NCI-H1694 (cell line): ENCODE results near the gene MESP2.

Source experiments
- DNase-seq: peaks from one replicate; lab custom pipeline; 2025; lab: John Stamatoyannopoulos, UW

MESP2 gene

GRCh38 chr15:89802986-89803824, 27.1 kb downstream of the MESP2 start:
- no peak for DNase-seq

GRCh38 chr15:89803941-89804800, 28.0 kb downstream of the MESP2 start:
- no peak for DNase-seq

DNA sequence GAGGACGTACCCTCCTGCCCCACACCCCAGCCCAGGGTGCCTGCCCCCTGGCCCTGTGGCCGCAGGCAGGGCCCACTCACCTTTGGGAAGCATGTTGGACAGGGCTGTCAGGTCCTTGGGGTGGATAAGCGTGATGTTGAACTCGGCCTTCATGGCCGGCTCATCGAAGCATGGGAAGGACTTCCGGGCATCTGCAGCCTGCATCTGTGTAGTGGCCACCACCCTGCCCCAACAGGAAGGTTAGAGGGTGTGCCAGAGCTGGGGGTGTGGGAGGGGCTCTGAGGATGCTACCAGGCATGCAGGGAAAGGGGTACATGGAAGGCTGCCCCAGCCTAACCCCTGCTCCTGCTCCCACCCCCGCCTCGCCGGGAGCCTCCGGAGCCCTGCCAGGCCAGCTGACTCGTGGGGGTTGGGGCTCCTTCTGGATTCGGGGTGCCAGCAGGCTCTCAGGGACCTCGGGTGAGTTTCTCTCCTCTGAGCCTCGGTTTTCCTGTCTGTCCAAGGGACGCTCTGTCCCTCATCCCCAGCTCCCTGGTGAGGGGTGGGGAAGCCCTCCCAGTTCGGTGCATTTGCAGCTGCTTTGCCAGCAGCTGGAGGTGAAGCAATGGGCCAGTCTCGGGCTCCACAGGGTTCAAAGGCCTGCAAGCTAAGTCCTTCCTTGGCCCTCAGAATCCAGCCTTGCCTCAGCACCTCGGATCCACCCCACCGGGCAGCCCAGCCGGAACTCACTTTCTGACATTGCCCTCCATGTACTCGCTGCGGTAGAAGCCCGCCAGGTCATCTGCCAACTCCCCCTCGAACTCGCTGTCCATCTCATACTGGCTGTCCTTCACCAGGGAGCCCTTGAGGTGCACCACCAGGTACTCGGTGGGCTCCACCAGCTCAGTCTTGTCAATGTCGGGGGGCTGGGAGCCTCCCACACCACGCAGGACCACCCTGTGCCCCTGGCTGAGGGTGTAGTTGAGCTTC, 29.4 kb downstream of the MESP2 start:
- DNase-seq, result no peak

GRCh38 chr15:89806210-89806558, 30.1 kb downstream of the MESP2 start:
- DNase-seq, result no peak

DNA sequence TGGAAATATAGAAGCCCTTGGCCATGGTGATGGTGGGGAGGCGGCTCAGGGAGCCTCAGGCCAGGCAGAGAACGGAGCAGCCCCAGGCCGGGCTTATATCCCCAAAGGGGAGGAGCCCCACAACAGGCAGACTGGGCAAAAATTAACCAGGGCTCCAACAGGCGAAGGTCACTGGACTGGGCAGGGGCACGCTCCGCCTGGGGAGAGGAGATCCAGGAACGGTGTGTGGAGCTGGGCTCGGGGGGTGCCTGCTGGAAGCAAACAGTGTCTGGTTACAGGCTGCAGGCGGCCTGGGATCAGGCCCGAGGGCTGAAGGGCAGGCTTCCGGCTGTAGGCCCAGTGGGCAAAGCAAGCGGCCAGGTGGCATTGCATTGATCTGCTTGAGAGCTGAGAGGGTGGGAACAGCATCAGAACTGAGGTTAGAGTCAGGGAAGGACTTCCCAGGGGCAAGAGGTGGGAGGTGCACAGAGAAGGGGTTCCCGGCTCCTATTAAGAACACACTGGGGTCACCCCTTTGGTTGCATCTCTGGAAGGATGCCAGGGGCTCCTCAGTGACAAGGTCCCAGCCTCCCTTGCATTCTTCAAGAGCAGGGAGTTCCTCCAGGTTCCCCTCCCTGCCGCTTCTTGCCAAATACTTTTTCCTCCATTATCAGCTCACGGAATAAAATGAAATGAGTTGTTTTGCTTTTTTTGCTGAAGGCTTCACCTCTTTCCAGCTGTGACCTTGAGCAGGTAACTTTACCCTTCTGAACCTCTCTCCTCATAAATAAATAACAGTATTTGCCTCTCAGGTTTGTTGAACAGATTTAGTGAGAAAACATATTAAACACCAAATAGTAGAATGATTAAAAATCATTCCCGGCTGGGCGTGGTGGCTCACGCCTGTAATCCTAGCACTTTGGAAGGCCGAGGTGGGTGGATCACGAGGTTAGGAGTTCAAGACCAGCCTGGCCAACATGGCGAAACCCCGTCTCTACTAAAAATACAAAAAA, 30.7 kb downstream of the MESP2 start:
- DNase-seq, result no peak

DNA sequence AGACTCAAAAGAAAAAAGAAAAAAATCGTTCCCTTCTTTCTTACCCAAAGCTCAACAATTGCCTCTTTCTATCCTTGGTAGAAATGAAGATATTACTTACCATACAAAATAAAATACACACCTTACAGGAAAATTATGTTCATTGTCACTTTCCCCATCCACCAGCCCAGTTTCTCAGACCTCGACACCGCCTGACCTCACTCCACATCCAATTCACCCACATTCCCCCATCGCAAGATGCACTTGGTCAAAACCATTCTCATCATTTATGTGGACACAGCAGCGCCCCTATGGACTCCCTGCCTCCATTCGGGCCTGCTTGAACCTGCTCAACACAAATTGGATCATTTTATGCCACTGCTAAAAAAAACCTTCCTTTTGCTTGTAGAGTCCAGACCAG, 31.6 kb downstream of the MESP2 start:
- DNase-seq, result no peak

DNA sequence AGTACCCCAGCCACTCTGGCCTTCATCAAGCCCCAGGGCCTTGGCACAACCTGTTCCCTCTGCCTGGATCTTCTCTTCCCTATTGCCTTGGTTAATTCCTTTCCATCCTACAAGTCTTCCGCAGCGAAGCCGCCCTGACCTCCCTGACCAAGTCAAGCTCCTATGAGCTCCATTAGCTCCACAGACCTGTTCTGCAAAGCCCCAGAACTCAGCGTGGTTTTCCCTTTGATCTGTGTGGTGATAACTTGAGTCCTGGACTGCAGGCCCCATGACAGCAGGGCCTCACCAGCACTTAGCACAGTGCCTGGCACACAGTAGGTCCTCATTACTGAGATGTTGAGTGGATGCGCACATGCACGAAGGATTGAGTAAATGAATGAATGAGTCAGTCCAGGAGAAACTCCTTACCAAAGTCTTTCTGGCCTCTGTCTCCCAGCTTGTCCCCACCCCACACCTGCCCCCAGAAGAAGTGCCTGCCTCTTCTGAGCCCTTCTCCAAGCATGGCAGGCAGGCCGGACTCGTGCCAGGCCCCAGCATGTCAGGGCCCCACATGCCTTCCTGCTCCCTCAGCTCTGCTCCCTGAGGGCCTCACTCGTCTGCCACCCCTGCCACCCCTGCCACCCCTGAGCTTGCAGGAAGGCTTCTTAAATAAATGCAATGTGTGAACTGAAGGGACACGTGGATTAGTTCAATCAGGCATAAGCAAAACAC, 32.2 kb downstream of the MESP2 start:
- no peak for DNase-seq

GRCh38 chr15:89809093-89809786, 33.1 kb downstream of the MESP2 start:
- DNase-seq, result no peak

DNA sequence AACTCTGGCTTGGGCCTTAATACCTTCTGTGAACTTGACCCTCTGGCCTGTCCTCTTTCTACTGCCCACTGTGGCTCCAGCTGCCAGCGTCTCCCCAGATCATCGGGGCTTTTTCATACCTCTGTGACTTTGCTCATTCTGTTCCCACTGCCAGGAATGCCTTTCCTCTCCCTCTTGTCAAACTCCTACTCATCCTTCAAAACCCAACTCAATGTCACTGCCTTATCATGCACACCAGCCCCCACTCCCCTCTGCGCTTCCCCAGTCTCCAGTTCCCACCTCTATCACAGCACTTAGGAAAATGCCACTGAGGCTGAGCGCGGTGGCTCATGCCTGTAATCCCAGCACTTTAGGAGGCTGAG, 33.6 kb downstream of the MESP2 start:
- no peak for DNase-seq

GRCh38 chr15:89810837-89811236, 34.7 kb downstream of the MESP2 start:
- no peak for DNase-seq

DNA sequence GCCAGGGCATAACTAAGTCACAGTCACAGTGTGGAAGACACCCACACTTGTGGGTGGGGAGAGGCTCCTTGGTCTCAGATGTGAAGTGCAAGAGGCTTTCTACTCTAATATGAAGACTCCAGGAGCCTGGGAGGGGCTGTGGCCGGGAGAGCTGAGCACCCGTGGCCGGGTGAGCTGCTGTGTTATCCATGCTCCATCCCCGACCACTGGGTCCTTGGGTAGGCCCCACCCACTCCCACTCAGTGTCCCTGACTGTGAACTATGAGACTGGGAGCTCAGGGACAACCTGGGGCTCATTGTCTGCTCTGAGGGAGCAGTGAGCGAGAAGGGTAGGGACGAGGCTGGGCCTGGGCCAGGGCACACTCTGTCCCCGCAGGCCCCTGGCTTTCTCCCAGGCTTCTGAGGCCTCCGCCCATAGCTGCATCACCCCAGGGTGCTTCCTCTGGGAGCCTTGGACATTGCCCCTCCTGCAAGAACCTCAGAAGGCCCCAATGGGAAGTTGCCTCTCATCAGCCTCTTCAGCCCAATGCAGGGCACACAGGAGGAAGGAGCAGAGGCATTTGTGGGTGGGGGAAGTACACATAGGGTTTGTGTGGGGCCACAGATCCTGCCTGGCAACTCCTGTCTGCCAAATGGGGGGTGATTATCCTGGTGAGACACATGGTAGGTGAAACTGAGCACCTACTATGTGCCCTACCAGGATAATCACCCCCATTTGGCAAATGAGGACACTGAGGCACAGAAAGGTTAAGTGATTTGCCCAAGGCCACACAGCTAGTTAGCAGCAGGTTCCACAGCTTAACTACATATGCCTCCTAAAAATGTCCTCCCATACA, 36.1 kb downstream of the MESP2 start:
- no peak for DNase-seq

DNA sequence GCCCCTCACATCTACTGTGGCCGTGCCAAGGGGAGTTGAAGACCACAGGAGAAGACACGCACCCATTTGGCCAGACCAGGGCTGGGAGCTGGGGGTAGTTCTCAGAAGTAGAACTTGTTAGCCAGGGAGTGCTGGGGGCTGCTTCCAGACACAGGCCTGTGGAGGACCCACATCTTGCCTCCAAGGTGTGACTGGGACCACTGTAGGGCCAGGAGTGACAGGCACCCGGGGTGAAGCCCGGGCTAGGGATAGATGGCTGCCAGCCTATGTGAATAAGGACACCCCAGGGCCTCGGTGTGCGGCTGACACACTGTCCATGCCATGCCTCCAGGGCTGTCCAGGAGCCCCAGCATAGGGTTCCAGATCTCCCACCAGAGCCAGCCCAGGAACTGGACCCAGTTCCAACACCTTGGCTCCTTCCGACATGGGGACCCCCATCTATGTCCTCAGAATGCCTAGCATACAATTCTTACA, 36.8 kb downstream of the MESP2 start:
- no peak for DNase-seq

GRCh38 chr15:89813381-89814111, 37.4 kb downstream of the MESP2 start:
- DNase-seq, result no peak

DNA sequence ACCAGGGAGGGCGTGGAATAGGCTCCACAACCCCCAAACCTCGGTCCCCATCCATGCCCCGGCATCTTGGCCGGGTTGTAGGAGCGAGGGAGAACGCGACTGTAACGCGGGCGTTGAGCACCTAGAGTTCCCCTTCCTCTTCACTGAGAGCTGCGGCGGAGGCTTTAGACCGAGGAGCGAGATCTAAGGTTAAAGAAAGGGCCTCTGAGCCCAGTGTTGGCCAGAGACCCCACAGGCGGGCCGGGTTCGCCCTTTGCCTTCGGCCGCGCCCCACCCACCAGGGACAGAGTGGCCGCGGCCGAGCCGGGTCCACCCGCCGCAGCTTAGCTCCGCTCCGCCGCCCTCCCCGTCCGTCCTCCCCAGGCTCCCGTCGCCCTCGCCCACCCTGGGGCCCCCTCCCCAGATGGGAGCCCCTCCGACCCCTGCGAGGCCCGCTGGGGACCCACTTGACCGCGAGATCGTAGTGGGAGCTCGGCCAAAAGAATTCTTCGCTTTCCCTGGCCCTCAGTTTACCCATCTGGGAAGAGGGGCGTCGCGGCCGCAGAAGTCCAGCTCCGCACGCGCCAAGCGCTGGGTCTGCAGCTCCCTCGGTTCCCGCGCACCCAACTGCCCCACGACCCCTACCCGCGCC, 38.1 kb downstream of the MESP2 start:
- DNase-seq, result no peak

DNA sequence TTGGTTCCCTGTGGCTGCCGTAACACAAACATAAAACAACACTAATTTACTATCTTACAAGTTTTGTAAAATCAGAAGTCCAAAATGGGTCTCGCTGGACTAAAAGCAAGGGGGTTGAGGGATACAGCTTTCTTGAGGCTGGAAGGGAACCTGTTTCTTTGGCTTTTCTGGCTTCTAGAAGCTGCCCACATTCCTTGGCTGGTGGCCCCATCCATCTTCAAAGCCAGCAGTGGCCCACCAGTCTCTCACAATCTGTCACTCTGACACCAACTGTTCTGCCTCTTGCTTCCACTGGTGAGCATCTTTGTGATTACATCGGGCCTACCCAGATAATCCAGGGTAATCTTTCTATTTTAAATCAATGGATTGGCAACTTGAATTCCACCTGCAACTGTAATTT, 39.6 kb downstream of the MESP2 start:
- DNase-seq, result no peak

DNA sequence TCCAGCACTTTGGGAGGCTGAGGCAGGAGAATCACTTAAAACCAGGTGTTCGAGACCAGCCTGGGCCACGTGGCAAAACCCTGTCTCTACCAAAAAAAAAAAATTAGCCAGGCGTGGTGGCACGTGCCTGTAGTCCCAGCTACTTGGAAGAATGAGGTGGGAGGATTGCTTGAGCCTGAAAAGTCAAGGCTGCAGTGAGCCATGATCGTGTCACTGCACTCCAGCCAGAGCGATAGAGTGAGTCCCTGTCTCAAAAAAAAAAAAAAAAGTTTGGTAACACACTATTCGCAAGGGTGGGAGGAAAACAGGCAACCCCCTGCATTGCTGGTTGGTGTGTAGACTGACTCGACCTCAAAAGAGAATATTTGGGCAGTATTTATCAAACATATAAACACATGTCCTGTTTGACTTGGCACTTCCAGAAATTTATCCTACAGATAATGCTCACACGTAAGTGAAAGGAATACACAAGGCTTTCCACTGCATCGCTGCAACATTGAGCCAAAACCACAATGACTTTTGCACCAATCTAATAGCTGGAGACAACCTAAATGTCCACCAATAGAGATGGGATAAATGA, 41.7 kb downstream of the MESP2 start:
- no peak for DNase-seq

DNA sequence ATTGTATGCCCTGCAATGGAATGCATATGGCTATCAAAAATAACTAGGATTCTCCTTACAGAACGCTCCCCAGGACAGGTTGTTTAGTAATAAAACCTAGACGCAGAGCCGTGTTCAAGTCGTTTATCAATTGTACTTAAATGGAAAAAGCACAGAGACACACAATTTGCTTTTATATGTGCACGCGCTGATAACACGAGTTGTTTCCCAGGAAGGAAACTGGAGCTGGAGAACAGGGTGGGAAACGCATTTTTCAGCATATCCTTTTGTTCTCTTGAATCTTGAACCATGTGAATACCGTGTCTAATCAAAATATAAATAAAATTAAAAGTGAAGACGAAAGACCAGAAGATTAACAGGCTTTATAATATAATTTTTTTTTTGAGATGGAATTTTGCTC, 42.2 kb downstream of the MESP2 start:
- no peak for DNase-seq
